BE2C (cell line): ENCODE data around the gene LAMP1.

Source experiments
- DNase-seq: peaks from one replicate; pipeline ENCODE4 v3.0.0-alpha.2; 2020
- H3K27me3 ChIP-seq: fragments of 250-450 bp; sonication (Bioruptor Pico); 2 replicates; pipeline ENCODE4 v1.5.1; 2020; ENCODE audit warnings: mild to moderate bottlenecking
- H3K36me3 ChIP-seq: fragments of 250-450 bp; sonication (Bioruptor Pico); 2 replicates; pipeline ENCODE4 v1.5.1; 2020; ENCODE audit warnings: mild to moderate bottlenecking
- H3K4me1 ChIP-seq: fragments of 250-450 bp; sonication (Bioruptor Pico); 2 replicates; pipeline ENCODE4 v1.5.1; 2020
- H3K4me3 ChIP-seq: 2 replicates; pipeline ENCODE4 v1.5.1; 2011; ENCODE audit warnings: low read depth, low read length
- H3K9me3 ChIP-seq: fragments of 250-450 bp; sonication (Bioruptor Pico); 2 replicates; pipeline ENCODE4 v1.5.1; 2020
- CTCF ChIP-seq: IDR thresholded peaks from 2 replicates; pipeline ENCODE4 v1.5.1; 2012; ENCODE audit warnings: mild to moderate bottlenecking, low read depth, low read length

The LAMP1 gene

GRCh38 chr13:113322043-113322461 is 25.0 kb downstream of the LAMP1 start:
- Histone ChIP-seq H3K36me3 (peaks cover 38% of the 10 kb centered on the region), H3K9me3 (no peaks in the 10 kb centered on the region), H3K4me3 (no peak overlapping the region), H3K4me1 (no peaks in the 10 kb centered on the region), H3K27me3 (peaks cover 7% of the 10 kb centered on the region)
- TF ChIP-seq CTCF = no peak
- DNase-seq = no peak

GRCh38 chr13:113322890-113323651 is 26.0 kb downstream of the LAMP1 start:
- peaks cover 38% of the 10 kb centered on the region for H3K36me3 ChIP-seq
- H3K4me1 ChIP-seq = no peaks in the 10 kb centered on the region
- H3K4me3 ChIP-seq = no peak overlapping the region
- no peaks in the 10 kb centered on the region for H3K9me3 ChIP-seq
- no peak for DNase-seq
- H3K27me3 ChIP-seq = peaks cover 17% of the 10 kb centered on the region
- TF ChIP-seq CTCF = no peak

- no peak for TF ChIP-seq CTCF
- peaks cover 25% of the 10 kb centered on the region for H3K27me3 ChIP-seq
- H3K36me3 ChIP-seq = peaks cover 38% of the 10 kb centered on the region
- no peaks in the 10 kb centered on the region for H3K9me3 ChIP-seq
- DNase-seq = no peak
- H3K4me3 ChIP-seq = no peak overlapping the region
- no peaks in the 10 kb centered on the region for H3K4me1 ChIP-seq
Observed at GRCh38 chr13:113323869-113324268, 26.8 kb downstream of the LAMP1 start.

- H3K4me1 ChIP-seq = no peaks in the 10 kb centered on the region
- TF ChIP-seq CTCF = no peak
- H3K4me3 ChIP-seq = no peak overlapping the region
- H3K27me3 ChIP-seq = peaks cover 31% of the 10 kb centered on the region
- DNase-seq = no peak
- H3K36me3 ChIP-seq = peaks cover 33% of the 10 kb centered on the region
- no peaks in the 10 kb centered on the region for H3K9me3 ChIP-seq
Observed at GRCh38 chr13:113324398-113324797, 27.4 kb downstream of the LAMP1 start.

- Histone ChIP-seq H3K4me1 (no peaks in the 10 kb centered on the region), H3K36me3 (peaks cover 21% of the 10 kb centered on the region), H3K9me3 (no peaks in the 10 kb centered on the region), H3K4me3 (no peak overlapping the region), H3K27me3 (peaks cover 34% of the 10 kb centered on the region)
- no peak for TF ChIP-seq CTCF
- no peak for DNase-seq
Observed at GRCh38 chr13:113325779-113326178, 28.7 kb downstream of the LAMP1 start.

GRCh38 chr13:113327391-113327765 is 30.3 kb downstream of the LAMP1 start:
- Histone ChIP-seq H3K4me1 (no peaks in the 10 kb centered on the region), H3K9me3 (no peaks in the 10 kb centered on the region), H3K4me3 (no peak overlapping the region), H3K27me3 (peaks cover 34% of the 10 kb centered on the region), H3K36me3 (peaks cover 7% of the 10 kb centered on the region)
- DNase-seq = no peak
- TF ChIP-seq CTCF = no peak
